AG10803 (cell line): Measurements from ENCODE around the gene CMC2.

Source experiments
- DNase-seq: peaks from one replicate; pipeline ENCODE4 v3.0.0; 2010; ENCODE audit warnings: low read depth
- H3K4me3 ChIP-seq: 2 replicates; pipeline ENCODE4 v1.5.1; 2011; ENCODE audit warnings: mild to moderate bottlenecking, low read length, control low read depth
- CTCF ChIP-seq: conservative IDR thresholded peaks from 2 replicates; pipeline ENCODE4 v1.5.1; 2011; ENCODE audit warnings: mild to moderate bottlenecking, low read length, control low read depth, inconsistent platforms

The CMC2 gene

GRCh38 chr16:81014672-81015071, 8.0 kb upstream of the CMC2 start:
- DNase-seq: no peak
- no peak overlapping the region for H3K4me3 ChIP-seq
- TF ChIP-seq CTCF: no peak

DNA sequence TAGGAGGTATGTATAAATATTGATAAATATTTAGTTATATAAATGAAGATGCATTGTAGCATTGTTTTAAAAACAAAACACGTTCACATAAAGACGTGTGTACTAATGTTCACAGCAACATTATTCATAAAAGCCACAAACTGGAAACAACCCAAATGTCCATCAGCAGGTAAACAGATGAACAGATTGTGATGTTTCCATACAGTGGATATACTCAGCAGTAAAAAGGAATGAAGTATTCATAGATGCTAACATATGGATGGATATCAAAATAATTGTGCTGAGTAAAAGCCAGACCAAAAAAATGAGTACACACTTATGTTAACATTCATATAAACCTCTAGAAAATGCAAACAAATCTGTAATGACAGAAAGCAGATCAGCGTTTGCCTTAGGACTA, 6.3 kb upstream of the CMC2 start:
- TF ChIP-seq CTCF: no peak
- DNase-seq: no peak
- no peak overlapping the region for H3K4me3 ChIP-seq

DNA sequence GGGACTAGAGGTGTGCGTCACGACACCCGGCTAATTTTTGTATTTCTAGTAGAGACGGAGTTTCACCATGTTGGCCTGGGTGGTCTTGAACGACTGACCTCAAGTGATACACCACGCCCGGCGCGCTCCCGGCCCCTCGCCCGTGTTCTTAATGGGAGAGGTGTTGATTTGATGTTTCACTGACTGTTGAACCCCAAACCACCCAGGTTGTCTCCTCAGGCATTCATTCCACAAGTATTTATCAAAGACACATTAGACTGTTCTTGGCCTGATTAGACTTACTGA, 1.8 kb upstream of the CMC2 start:
- peak overlapping the region; percentile 94 for H3K4me3 ChIP-seq
- DNase-seq: no peak
- TF ChIP-seq CTCF: no peak

DNA sequence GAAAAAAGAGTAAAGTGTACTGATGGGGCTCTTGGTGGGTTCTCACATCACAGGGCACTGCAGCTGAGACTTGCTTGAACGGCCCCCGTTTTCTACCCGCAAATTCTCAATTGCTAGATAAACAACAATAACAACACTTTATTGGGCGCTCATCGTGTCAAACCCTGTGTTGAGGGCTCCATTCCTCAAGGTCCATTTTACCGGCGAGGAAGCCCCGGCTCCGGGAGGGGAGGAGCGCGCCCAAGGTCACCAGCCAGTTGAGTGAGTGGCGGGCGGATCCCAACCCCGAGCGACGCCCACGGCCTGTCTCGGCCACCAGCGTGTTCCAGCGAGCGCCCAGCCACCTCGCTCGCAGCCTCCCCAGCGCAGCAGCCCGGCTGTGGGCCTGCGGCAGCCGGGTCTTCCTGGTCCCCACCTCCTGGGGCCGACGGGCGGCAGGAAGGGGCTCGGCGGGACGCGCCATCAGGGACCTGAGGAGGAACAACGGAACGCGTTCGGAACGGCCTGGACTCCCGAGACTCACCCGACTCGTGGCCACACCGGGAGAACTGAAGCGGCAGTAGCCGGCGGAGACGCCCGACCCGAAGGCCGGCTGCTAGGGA, 373 bp downstream of the CMC2 start:
- peak; percentile 42 for DNase-seq
- TF ChIP-seq CTCF: no peak; the same call in 1 of the 2 replicates
- peak overlapping the region; percentile 94 for H3K4me3 ChIP-seq

GRCh38 chr16:81005610-81006161, 999 bp downstream of the CMC2 start:
- no peak for TF ChIP-seq CTCF
- H3K4me3 ChIP-seq: peak overlapping the region; percentile 94
- DNase-seq: no peak

- TF ChIP-seq CTCF: peak; percentile 68
- peak; percentile 59 for DNase-seq
- H3K4me3 ChIP-seq: peak overlapping the region; percentile 35
Observed at GRCh38 chr16:81004646-81005353, 1.9 kb downstream of the CMC2 start.
